ENCODE measurements around the gene GTPBP3. TPM values are rescaled to one million over a fixed set of nuclear protein-coding genes. Genes with fewer than 3 reads are reported as not detected.

The GTPBP3 gene
- total and polyA plus RNA-seq, 2 of the 8 experiments (the other 6 are each of a cell fraction or from before 2014, with no cell fraction given), result 30.4 to 56.0 TPM

- ChIA-PET POLR2A (ENCODE audit: partially characterized antibody) (interaction anchor here (0.9 to 2.1 kb wide), 3 partner anchors 10 to 57 kb away, joined by 3 to 6 read pairs (median 3); partner anchors contain the start of gene GTPBP3), CTCF (ENCODE audit: partially characterized antibody) (interaction anchor here (1.4 to 13.5 kb wide), 8 partner anchors 10 to 117 kb away, joined by 5 to 153 read pairs (median 6); partner anchors contain the start of gene CCDC194)
- Histone ChIP-seq H3K9me3 (ENCODE audit: insufficient read depth in 2 of 2, low read depth in 1 of 2, low read length in 1 of 2) (no peaks in the 10 kb centered on the region), H2BK12ac (ENCODE audit: low read depth, low read length) (no peak overlapping the region), H3K79me2 (ENCODE audit: control insufficient read depth in 1 of 2, insufficient read depth in 2 of 2, low read length in 2 of 2) (no peaks in the 10 kb centered on the region), H3K27ac (ENCODE audit: low read depth, low read length) (no peak overlapping the region), H3K36me3 (ENCODE audit: control insufficient read depth in 2 of 4, insufficient read depth in 4 of 4, low read length in 3 of 4) (no peaks in the 10 kb centered on the region), H4K8ac (ENCODE audit: extremely low read depth, insufficient read depth, low read length) (no peak overlapping the region), H4K5ac (ENCODE audit: insufficient read length, low read depth, low read length) (no peak overlapping the region), H3K23ac (ENCODE audit: insufficient read length) (no peak overlapping the region), H3K4me1 (replicated peaks in 1 of 4; ENCODE audit: control insufficient read depth in 3 of 4, insufficient read depth in 4 of 4, low read length in 3 of 4) (peaks cover 0 to 4% (median 3%) of the 10 kb centered on the region in 4 experiments; a peak in 3 of 7 replicates), H4K20me1 (replicated peaks in 1 of 2; ENCODE audit: control insufficient read depth in 1 of 2, insufficient read depth in 2 of 2, low read length in 2 of 2) (no peaks in the 10 kb centered on the region), H3K27me3 (replicated peaks in 1 of 4; ENCODE audit: control insufficient read depth in 3 of 4, extremely low read depth in 1 of 4, insufficient read depth in 3 of 4, low read length in 3 of 4) (no peaks in the 10 kb centered on the region), H2BK20ac (ENCODE audit: low read length) (0 out of 2 replicates have a peak overlapping the region, but pooled peaks have one; percentile 51), H3K4ac (replicated peaks; ENCODE audit: insufficient read length, low read depth, low read length) (no peak overlapping the region), H3K56ac (replicated peaks; ENCODE audit: insufficient read length, low read depth, low read length) (no peak overlapping the region), H2BK5ac (ENCODE audit: low read depth, low read length) (no peak overlapping the region), H2BK120ac (replicated peaks; ENCODE audit: low read depth, low read length) (no peak overlapping the region), H3K9ac (replicated peaks in 1 of 4; ENCODE audit: extremely low read depth in 1 of 4, low read depth in 3 of 4, low read length in 3 of 4) (no peak overlapping the region), H2BK15ac (ENCODE audit: low read length) (no peak overlapping the region), H3K18ac (ENCODE audit: extremely low read depth, low read length) (no peak overlapping the region), H2AFZ (ENCODE audit: low read length) (no peak overlapping the region), H3K4me2 (ENCODE audit: insufficient read depth in 1 of 2, low read depth in 2 of 2, low read length in 2 of 2) (no peak overlapping the region), H4K91ac (replicated peaks; ENCODE audit: insufficient read length, low read length) (peak overlapping the region; percentile 32), H3K4me3 (ENCODE audit: extremely low read depth in 1 of 4, insufficient read depth in 2 of 4, low read depth in 3 of 4, low read length in 4 of 4) (no peak overlapping the region), H3K23me2 (ENCODE audit: low read depth, low read length) (no peaks in the 10 kb centered on the region), H3K14ac (ENCODE audit: insufficient read length) (no peak overlapping the region), H2AK5ac (ENCODE audit: low read depth, low read length) (no peak overlapping the region), H3K79me1 (ENCODE audit: low read depth, low read length) (no peaks in the 10 kb centered on the region)
- DNase-seq (ENCODE audit: low read depth in 1 of 2, low spot score in 2 of 2) (no peak), FAIRE-seq (no peak)
- WGBS, 2 experiments (ENCODE audit: extremely low coverage in 1 of 2, insufficient coverage in 1 of 2, insufficient read length in 1 of 2, insufficient replicate concordance in 2 of 2, low coverage in 1 of 2, low lambda C conversion rate in 2 of 2, missing lambda C conversion rate in 1 of 2), result 89% methylated on average over 2 of the region's 2 CpGs; no CpG with 5 or more reads in 1 of the 2 experiments
- TF ChIP-seq SP2 (IDR thresholded peaks at IDR 0.05; ENCODE audit: low read length), result no peak
Observed at GRCh38 chr19:17347877-17348276, 10.5 kb downstream of the GTPBP3 start.
